HepG2 (cell line): Measurements from ENCODE around the gene CEP250. TPM values are rescaled to one million over a fixed set of nuclear protein-coding genes. Genes with fewer than 3 reads are reported as not detected.
A peak's percentile ranks its signal among the peaks of the same experiment; 100 is the strongest.

Experiments used
- ARNT ChIP-seq: fragments of 450-650 bp; IDR thresholded peaks from 2 replicates; pipeline ENCODE4 v1.6.1; 2017
- KLF9 ChIP-seq: IDR thresholded peaks from 2 replicates; pipeline ENCODE4 v1.6.1; 2016; ENCODE audit warnings: low read depth
- NFKBIZ ChIP-seq: IDR thresholded peaks from 2 replicates; pipeline ENCODE4 v1.6.1; 2018; ENCODE audit warnings: missing genetic modification reagents, missing compliant biosample characterization
- POGK ChIP-seq: sonication (generic); formaldehyde crosslinking; conservative IDR thresholded peaks from 2 replicates; pipeline ENCODE4 v1.8.0; 2022; ENCODE audit warnings: mild to moderate bottlenecking, moderate library complexity, missing genetic modification reagents
- RARG ChIP-seq: sonication (generic); formaldehyde crosslinking; IDR thresholded peaks from 2 replicates; pipeline ENCODE4 v1.4.0; 2020; ENCODE audit warnings: low read depth, mild to moderate bottlenecking, missing genetic modification reagents
- SNAPC5 ChIP-seq: sonication (generic); formaldehyde crosslinking; IDR thresholded peaks from 2 replicates; pipeline ENCODE4 v1.8.1; 2023; ENCODE audit warnings: mild to moderate bottlenecking, missing genetic modification reagents, borderline replicate concordance
- SP5 ChIP-seq: IDR thresholded peaks from 2 replicates; pipeline ENCODE4 v1.6.1; 2016; ENCODE audit warnings: low read depth, borderline replicate concordance
- TBL1XR1 ChIP-seq: fragments of 150-350 bp; IDR thresholded peaks from 2 replicates; pipeline ENCODE4 v1.6.1; 2014; ENCODE audit warnings: borderline replicate concordance, low read length; ENCODE audit not compliant: partially characterized antibody
- ZBTB46 ChIP-seq: sonication (generic); formaldehyde crosslinking; IDR thresholded peaks from 2 replicates; pipeline ENCODE4 v1.4.0; 2020; ENCODE audit warnings: mild to moderate bottlenecking, missing genetic modification reagents, borderline replicate concordance
- ZBTB49 ChIP-seq: sonication (generic); formaldehyde crosslinking; IDR thresholded peaks from 2 replicates; pipeline ENCODE4 v1.4.0; 2020; ENCODE audit warnings: missing genetic modification reagents, borderline replicate concordance
- ZBTB7A ChIP-seq: sonication (generic); formaldehyde crosslinking; IDR thresholded peaks from 2 replicates; pipeline ENCODE4 v1.8.0; 2022; ENCODE audit warnings: mild to moderate bottlenecking, missing genetic modification reagents
- ZNF687 ChIP-seq: sonication (generic); formaldehyde crosslinking; IDR thresholded peaks from 2 replicates; pipeline ENCODE4 v1.5.1; 2020; ENCODE audit warnings: mild to moderate bottlenecking, missing genetic modification reagents, moderate library complexity
- ZNF709 ChIP-seq: sonication (generic); formaldehyde crosslinking; IDR thresholded peaks from 2 replicates; pipeline ENCODE4 v1.5.0; 2020; ENCODE audit warnings: mild to moderate bottlenecking, missing genetic modification reagents
- ZNF75D ChIP-seq: sonication (generic); formaldehyde crosslinking; IDR thresholded peaks from 2 replicates; pipeline ENCODE4 v1.8.1; 2023; ENCODE audit warnings: missing genetic modification reagents, mild to moderate bottlenecking, borderline replicate concordance
- ZXDC ChIP-seq: sonication (generic); formaldehyde crosslinking; IDR thresholded peaks from 2 replicates; pipeline ENCODE4 v1.5.0; 2020; ENCODE audit warnings: mild to moderate bottlenecking, missing genetic modification reagents
- polyA plus RNA-seq, 8 experiments: library from polyadenylated mRNA; depleted of rRNA in 3 of 8; stranded (reverse) in 7 of 8; unstranded in 1 of 8; fragments of >200 nt; fragmentation: Illumina TruSeq in 4 of 8; extraction: Trizol in 4 of 8; gene quantifications; 2 replicates each; pipeline versions ENCODE4 v1.2.1 to v1.2.3, GENCODE V29; 2011 to 2016; ENCODE audit warnings: low read depth in 4 of 8, missing spikeins in 1 of 8, mixed read lengths in 1 of 8; ENCODE audit not compliant: insufficient read depth in 1 of 8
- total RNA-seq, 5 experiments: library from RNA; depleted of rRNA; stranded (reverse); fragments of >200 nt; fragmentation: Illumina TruSeq; extraction: Trizol; gene quantifications; 2 replicates each; pipeline ENCODE4 v1.2.3, GENCODE V29; 2016; ENCODE audit warnings: low read depth in 1 of 5

CEP250 gene
- total and polyA plus RNA-seq, 2 of the 13 experiments (the other 11 are each of a cell fraction or from before 2014, with no cell fraction given) = 28.8 to 55.3 TPM

GRCh38 chr20:35431621-35432429 is 23.6 kb upstream of the CEP250 start (continued):
- TF ChIP-seq POGK (0 out of 2 replicates have a peak, but pooled peaks have one; percentile 1), ZBTB7A (CRISPR knock-in tag) (no peak; the same call in 1 of the 2 replicates), RARG (CRISPR knock-in tag) (no peak), ZBTB46 (no peak), NFKBIZ (CRISPR knock-in tag) (no peak; the same call in 1 of the 2 replicates), ZNF709 (CRISPR knock-in tag) (no peak), ZNF75D (CRISPR knock-in tag) (no peak), ZNF687 (CRISPR knock-in tag) (peak; percentile 80), TBL1XR1 (no peak), ARNT (no peak), SNAPC5 (CRISPR knock-in tag) (no peak), KLF9 (no peak), ZBTB49 (CRISPR knock-in tag) (no peak), ZXDC (CRISPR knock-in tag) (no peak), SP5 (CRISPR knock-in tag) (no peak)
